ENCODE measurements around the gene OGT. TPM values are rescaled to one million over a fixed set of nuclear protein-coding genes. Genes with fewer than 3 reads are reported as not detected.

The OGT gene
- total RNA-seq, 4 donors from 2014 or later, result 175 to 256 (median 231) TPM

DNA sequence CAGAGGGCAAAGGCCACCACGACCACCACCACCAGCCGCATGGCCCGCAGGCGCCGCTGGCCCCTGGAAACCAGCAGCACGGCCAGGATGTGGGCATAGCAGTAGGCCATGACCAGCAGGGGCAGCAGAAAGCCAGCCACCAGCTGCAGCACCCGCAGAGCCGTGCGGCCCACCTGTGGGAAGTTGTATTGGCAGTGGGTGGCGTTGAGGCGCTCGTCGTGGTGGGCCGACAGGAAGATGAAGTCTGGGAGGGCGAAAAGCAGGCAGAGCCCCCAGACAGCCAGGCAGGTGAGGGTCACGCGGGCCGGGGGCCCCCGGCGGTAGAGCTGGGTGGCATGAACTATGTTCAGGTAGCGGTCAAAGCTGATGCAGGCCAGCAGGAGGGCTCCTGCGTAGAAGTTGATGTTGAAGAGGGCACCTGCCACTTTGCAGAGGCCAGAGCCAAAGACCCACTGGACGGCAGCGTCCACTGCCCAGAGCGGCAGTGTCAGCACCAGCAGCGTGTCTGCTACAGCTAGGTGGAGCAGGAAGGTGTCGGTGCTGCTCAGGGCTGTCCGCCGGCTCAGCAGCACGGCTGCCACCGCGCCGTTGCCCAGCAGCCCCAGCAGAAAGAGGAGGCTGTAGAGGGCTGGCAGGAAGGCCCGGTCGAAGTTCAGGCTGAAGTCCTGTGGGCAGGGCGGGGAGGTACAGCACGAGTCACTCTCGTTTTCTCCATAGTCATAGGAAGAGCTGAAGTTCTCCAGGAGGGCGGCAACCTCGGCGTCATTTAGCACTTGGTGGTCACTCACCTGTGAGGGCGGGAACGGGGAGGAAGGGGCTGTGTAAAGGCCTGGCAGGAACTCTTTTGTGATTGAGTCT lies 84.0 kb downstream of the OGT start:
- Histone ChIP-seq H3K4me3 (no peak overlapping the region), H3K9me3 (no peaks in the 10 kb centered on the region), H3K27me3 (no peaks in the 10 kb centered on the region), H3K4me1 (peaks cover 0 to 4% (median 2%) of the 10 kb centered on the region in 4 donors), H3K36me3 (peaks cover 0 to 31% (median 0%) of the 10 kb centered on the region in 3 donors), H3K27ac (peak overlapping the region in 1 of 4 donors; percentile 26)
- DNase-seq (ENCODE audit: low spot score in 2 of 2), result no peak
- TF ChIP-seq POLR2A (IDR thresholded peaks at IDR 0.05) (no peak), EP300 (IDR thresholded peaks at IDR 0.05) (no peak)
- 86 to 88% methylated on average over 24 to 43 of the region's 43 CpGs for WGBS, 2 donors

DNA sequence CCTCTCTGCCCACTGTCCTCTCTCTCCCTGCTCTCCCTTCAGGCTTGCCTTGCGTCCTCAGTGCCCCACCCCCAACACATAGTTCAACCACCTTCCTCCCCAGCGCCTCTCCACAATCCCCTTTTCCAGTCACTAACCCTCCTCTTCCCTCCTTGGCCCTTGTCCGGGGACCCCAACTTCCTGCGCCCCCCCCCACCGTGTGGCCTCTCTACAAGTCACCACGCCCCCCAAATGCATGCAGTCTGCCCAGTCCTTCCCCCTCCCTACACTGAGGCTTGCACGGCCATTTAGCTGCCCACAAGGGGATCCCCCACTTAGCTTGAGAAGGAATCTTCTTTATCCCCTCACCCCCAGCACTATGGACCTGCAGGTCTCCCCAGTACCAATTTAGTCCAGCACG lies 84.8 kb downstream of the OGT start:
- WGBS, 2 donors, result 64 to 76% methylated on average over 8 of the region's 8 CpGs
- Histone ChIP-seq H3K27ac (peak overlapping the region in 1 of 4 donors; percentile 26), H3K27me3 (no peaks in the 10 kb centered on the region), H3K9me3 (no peaks in the 10 kb centered on the region), H3K4me1 (peaks cover 0 to 11% (median 3%) of the 10 kb centered on the region in 4 donors), H3K36me3 (peaks cover 0 to 25% (median 0%) of the 10 kb centered on the region in 3 donors), H3K4me3 (no peak overlapping the region)
- DNase-seq (ENCODE audit: low spot score in 2 of 2), result no peak
- TF ChIP-seq EP300 (IDR thresholded peaks at IDR 0.05) (no peak), POLR2A (IDR thresholded peaks at IDR 0.05) (no peak)
- TF ChIP-seq, protein P1, sequence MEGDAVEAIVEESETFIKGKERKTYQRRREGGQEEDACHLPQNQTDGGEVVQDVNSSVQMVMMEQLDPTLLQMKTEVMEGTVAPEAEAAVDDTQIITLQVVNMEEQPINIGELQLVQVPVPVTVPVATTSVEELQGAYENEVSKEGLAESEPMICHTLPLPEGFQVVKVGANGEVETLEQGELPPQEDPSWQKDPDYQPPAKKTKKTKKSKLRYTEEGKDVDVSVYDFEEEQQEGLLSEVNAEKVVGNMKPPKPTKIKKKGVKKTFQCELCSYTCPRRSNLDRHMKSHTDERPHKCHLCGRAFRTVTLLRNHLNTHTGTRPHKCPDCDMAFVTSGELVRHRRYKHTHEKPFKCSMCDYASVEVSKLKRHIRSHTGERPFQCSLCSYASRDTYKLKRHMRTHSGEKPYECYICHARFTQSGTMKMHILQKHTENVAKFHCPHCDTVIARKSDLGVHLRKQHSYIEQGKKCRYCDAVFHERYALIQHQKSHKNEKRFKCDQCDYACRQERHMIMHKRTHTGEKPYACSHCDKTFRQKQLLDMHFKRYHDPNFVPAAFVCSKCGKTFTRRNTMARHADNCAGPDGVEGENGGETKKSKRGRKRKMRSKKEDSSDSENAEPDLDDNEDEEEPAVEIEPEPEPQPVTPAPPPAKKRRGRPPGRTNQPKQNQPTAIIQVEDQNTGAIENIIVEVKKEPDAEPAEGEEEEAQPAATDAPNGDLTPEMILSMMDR (IDR thresholded peaks at IDR 0.05), result no peak

DNA sequence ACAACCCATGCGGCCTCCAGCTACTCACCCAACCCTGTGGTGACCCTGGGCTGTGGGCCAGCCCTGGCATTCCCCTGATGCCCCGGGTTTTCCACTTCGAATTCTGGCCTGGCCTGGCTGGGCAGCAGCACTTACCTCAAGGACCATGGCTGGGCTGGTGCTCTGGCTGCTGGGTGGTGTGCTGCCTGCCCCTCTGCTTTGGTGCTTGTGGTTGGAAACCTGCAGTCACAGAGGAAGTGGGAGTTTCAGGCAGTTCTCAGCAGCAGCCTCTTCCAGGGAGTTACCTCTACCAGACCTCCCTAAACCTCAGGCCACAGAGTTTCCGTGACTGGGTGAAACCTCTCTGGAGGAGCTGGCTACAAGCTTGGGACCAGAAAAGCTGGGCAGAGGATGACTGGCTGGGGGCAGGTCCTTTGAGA lies 85.4 kb downstream of the OGT start, which contains the start of gene CXCR3:
Gene CXCR3, minus strand, starts transcription at position 209 of the 419 bp plus-strand sequence. Its CDS starts 62 bp downstream, at position 147.
- Histone ChIP-seq H3K4me3 (no peak within 1 kb of the TSS), H3K36me3 (peaks cover 0 to 19% (median 0%) of the 10 kb centered on the region in 3 donors), H3K4me1 (peaks cover 0 to 16% (median 8%) of the 10 kb centered on the region in 4 donors), H3K27ac (peak within 1 kb of the TSS in 1 of 4 donors; percentile 26), H3K9me3 (no peaks in the 10 kb centered on the region), H3K27me3 (no peaks in the 10 kb centered on the region)
- no peak for TF ChIP-seq EP300 (IDR thresholded peaks at IDR 0.05)
- TF ChIP-seq, protein P1 (IDR thresholded peaks at IDR 0.05), result no peak
- TF ChIP-seq POLR2A (IDR thresholded peaks at IDR 0.05), result no peak
- WGBS, 2 donors, result 0 to 48% methylated on average over 2 to 4 of the region's 4 CpGs
- no peak for DNase-seq (ENCODE audit: low spot score in 2 of 2)

DNA sequence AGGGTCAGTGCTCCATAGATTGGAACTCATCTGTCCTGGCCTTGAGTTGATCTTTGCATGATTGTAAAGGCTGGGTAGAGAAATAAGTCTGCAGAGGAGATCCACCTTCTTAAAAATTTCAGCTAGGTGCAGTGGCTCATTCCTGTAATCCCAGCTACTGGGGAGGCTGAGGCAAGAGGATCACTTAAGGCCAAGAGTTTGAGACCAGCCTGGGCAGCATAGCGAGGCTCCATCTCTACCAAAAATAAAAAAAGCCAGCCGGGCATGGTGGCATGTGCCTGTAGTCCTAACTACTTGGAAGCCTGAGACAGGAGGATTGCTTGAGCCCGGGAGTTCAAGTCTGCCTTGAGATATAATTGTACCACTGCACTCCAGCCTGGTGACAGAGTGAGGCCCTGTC lies 85.9 kb downstream of the OGT start:
- H3K36me3 ChIP-seq, result peaks cover 0 to 15% (median 0%) of the 10 kb centered on the region in 3 donors

DNA sequence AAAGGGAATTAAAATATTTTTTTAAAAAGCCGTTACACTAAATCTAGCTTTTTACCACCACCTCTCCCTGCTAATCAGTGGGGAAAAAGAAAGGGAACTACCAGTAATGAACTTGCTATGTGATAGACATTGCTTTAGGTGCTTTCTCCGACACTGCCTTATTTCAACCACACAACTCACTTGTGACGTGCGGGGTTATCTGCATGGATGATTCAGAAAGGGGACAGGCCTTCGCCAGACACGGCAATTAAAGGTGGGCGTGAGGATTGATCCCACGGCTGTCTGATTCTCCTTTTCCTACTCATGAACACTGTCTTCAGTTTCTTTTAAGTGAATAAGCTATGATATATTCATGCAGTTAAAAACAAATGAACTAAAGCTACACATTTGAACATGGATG lies 86.3 kb downstream of the OGT start:
- 87 to 89% methylated on average over 8 of the region's 8 CpGs for WGBS, 2 donors
- Histone ChIP-seq H3K27me3 (no peaks in the 10 kb centered on the region), H3K4me1 (peaks cover 0 to 21% (median 10%) of the 10 kb centered on the region in 4 donors), H3K4me3 (no peak overlapping the region), H3K9me3 (no peaks in the 10 kb centered on the region), H3K36me3 (peaks cover 0 to 11% (median 0%) of the 10 kb centered on the region in 3 donors), H3K27ac (no peak overlapping the region)
- DNase-seq (ENCODE audit: low spot score in 2 of 2), result no peak
- TF ChIP-seq EP300 (IDR thresholded peaks at IDR 0.05) (no peak), POLR2A (IDR thresholded peaks at IDR 0.05) (no peak)
- TF ChIP-seq, protein P1 (IDR thresholded peaks at IDR 0.05), result no peak

More for the DNA sequence above, 85.9 kb downstream of the OGT start:
- Histone ChIP-seq H3K9me3 (no peaks in the 10 kb centered on the region), H3K27me3 (no peaks in the 10 kb centered on the region), H3K27ac (no peak overlapping the region), H3K4me1 (peaks cover 0 to 21% (median 10%) of the 10 kb centered on the region in 4 donors), H3K4me3 (no peak overlapping the region)
- TF ChIP-seq EP300 (IDR thresholded peaks at IDR 0.05), result no peak
- TF ChIP-seq, protein P1 (IDR thresholded peaks at IDR 0.05), result no peak
- TF ChIP-seq POLR2A (IDR thresholded peaks at IDR 0.05), result no peak
- 92 to 100% methylated on average over 1 to 3 of the region's 3 CpGs for whole genome bisulfite sequencing, 2 donors
- no peak for DNase-seq (ENCODE audit: low spot score in 2 of 2)

Data from tibial nerve (tissue), 4 donors.